Raji (cell line): ENCODE results near the gene PRDM10.
A peak's percentile ranks its signal among the peaks of the same experiment; 100 is the strongest.

ENCODE experiments used
- POLR2A ChIP-seq: IDR thresholded peaks from 2 replicates; pipeline ENCODE4 v1.6.1; 2011; ENCODE audit warnings: low read depth, low read length, control low read depth; ENCODE audit not compliant: insufficient read depth

PRDM10 gene

DNA sequence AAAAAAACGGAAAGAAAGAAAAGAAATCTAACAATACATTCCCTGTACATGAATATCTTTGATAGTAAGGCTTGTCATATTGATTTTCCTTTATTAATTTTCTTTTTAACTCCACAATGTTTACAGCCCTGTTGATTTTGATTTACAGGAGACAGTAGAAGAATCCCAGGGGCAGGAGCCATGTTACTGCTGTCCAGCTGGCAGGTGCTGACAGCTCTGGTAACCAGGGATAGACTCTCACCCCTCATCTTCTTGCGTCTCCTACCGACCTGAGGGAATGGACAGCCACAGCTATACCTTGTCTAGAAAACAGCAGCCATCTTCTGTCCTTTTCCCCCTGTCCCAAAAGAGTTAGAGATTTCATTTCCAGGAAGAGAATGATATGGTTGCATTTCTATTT, 37.4 kb downstream of the PRDM10 start:
- TF ChIP-seq POLR2A: no peak

DNA sequence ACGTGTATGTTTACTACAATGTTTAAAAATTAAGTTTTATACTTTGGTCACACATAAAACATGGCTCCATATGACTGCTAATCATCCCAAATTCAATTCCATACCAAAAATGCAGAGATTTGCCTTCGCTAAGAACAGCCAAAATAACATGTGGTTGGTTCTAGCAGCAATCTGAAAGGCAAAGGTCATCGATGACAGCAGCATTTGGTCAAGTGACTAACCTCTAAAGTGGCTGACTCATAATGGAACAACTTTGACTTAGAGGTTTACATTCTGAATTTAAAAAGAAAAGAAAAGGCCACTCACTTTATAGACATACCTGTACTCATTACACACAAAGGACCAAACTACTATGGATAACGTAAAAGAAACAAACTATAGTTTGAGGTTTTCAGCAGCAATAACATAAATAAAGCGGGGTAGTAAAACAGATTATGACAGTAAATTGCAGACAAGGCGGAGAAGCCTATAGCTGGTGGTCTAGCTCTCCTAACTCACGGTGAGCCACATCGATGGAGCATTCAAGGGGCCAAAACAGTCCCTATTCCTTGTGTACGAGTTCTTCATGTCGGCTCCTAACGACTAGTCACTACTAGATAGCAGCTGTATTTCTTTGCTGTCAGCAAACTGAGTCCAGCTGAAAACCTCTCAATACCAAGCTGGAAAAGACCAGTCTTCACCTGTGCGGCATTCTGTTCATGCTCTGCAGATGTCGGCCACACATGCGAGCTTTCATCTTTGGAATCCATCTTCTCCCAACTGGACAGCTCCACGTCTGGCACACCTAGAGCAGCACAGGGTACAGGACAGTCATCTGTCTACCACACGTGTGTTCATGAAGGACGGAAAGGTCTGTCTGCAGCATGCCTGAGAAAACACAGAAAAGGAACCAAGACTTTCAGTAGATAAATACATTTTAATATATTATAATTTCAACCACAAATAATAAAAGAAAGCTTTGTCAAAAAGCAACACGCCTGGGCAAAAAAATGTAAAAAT, 42.1 kb downstream of the PRDM10 start:
- TF ChIP-seq POLR2A: no peak

DNA sequence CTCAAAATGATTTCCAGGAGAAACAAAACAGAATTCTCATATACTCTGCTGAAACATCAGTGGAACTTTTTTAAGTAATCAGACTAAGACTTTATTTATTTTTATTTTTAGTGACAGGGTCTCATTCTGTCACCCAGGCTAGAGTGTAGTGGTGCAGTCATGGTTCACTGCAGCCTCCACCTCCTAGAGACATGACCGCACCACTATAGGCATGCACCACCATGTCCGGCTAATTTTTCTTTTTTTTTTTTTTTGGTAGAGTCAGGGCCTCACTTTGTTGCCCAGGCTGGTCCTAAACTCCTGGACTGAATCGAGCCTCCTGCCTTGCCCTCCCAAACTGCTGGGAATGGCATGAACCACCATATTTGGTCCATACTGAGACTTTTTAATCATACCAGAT, 42.9 kb downstream of the PRDM10 start:
- no peak for TF ChIP-seq POLR2A

DNA sequence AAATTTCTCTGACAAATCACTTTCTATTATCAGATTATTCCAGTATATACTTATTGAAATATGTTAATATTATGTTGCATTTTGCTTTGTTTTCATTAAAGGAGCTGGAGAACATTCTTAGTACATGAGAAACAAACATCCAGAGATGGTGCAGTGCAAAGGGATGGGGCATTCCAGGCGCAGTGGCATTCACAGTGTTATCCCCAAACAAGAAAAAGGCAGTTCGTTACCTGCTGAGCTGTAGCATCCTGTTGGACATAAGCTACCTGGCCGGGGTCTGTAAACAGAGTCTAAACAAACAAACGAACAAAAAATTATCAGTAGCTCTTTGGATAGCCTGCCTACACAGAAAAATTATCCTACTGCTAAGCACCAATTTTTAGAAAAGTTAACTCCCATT, 47.4 kb downstream of the PRDM10 start:
- no peak for TF ChIP-seq POLR2A

DNA sequence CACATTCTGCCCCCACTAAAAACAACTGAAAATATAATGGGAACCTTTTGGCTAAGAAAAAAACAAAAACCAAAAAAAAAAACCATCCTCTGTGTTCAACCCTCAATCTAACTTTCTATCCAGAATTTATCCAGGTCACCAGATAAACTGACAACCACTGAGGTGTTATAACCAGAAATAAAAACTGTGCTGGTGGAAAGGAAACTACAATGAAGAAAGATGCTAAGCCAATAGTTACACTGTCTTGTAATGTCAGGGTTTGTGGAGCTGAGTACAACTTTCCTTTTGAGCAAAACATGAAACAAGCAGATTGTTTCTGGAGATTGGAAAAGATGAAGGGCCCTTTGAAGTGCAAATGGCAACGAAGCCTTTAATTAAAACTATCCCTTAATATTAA, 50.8 kb downstream of the PRDM10 start:
- TF ChIP-seq POLR2A: no peak

DNA sequence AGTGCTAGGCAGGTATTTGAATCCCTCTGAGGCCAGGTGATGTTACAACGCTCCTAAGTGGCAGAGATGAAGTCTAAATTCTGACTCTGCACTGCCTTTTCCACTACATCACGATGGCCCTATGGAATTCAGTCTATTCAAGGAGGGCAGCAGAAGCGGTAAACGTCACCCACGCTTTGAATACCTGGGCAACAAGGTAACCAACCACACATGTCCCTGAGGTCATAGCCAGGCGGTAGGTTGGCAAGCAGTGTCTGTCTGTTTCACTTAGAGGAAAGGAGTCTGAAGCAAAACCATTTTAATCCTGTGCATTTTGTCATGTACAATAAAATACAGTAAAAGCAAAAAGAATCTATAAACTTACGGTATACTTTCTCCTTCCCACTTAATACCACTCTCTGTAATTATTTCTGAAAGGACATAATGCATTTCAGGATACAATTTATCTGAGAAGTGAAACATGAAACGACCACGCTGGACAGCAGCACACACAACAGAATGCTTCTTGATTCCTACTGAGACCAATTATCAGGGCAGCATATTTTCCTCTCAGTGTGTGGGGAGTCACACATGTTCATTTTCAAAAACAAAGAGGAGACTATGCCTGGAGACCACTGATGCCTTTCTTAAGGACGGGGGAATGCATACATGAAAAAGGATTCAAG, 51.3 kb downstream of the PRDM10 start:
- TF ChIP-seq POLR2A: no peak

DNA sequence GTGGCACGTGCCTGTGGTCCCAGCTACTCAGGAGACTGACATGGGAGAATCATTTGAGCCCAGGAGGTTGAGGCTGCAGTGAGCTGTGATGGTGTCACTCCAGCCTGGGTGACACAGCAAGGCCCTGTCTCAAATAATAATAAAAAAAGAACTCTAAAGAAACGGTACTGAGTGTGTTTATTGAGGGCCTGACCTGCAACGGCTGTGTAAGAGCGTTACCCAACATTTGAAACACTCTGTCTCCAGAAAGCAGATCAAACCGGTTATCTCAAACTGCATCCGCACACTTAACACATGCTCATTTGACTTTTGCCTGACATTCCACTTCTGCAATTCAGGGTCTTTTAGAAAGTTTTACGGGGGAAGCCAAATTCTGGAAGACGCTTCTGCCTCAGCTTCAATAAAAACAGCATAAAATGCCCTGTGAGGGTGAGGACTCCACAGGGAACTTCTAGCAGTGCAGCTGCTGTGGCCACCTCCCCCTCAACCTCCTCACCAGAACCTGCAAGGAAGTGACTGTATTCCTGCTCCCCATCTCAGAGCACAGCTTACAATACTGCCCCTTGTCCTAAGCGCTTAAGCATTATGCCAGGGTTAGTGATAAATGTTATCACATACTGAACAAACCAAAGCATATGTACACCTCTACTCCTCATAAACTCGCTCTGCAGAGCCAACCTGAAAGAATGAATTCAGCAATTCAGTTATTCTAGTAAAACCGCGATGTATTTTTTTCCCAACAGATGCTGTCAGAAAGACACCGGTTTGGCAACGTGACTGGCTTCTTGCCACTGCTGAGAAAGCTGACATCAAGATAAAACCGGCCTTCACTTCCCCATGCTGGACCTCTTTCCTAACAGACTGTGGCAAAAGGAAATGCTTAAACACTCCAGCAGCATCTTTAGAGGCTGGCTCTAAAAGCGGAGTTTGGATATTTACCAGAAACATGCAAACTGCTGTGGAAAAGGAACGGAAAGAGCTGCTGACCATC, 52.2 kb downstream of the PRDM10 start:
- no peak for TF ChIP-seq POLR2A

DNA sequence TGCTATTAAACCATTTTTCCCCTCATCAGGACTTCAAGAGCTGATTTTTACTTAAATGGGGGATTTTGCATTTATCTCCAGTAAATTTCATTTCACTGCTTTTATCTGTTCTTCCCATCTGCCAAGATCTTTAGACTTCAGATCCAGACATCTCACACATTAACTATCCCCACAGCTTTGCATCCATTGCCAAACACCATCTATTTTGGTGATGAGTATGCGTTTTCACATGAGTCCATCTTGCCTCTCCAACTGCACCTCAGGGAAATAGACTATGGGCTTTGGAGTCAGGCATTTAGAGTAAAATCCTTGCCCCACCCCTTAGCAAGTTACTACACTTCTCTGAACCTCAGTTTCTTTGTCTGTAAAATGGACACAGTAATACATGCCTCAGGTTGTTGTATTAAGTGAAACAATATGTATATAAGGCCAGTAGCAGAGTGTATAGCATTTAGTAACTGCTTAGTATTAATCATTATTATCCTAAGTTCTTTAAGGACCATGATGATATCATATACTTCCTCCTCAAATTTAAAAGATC, 53.6 kb downstream of the PRDM10 start:
- no peak for TF ChIP-seq POLR2A

DNA sequence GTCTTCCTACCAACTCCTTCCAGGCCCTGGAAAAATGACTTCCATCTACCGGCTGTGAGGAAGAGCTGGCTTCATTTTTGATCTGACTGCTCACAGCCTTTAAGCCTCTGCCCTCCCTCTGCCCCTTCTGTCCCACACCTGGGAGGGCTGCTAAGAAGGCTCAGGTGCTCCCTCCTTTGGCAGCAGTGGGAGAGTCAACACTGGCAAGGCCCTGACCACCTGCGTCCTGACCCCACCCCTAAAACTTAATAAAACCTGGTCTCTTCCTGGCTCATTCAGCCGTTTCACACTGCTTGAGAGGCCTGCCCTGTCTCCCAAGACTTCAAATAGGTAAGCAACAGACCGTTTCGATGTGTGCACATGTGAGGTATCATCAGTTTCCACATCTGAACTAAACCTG, 55.2 kb downstream of the PRDM10 start:
- TF ChIP-seq POLR2A: peak; percentile 54

DNA sequence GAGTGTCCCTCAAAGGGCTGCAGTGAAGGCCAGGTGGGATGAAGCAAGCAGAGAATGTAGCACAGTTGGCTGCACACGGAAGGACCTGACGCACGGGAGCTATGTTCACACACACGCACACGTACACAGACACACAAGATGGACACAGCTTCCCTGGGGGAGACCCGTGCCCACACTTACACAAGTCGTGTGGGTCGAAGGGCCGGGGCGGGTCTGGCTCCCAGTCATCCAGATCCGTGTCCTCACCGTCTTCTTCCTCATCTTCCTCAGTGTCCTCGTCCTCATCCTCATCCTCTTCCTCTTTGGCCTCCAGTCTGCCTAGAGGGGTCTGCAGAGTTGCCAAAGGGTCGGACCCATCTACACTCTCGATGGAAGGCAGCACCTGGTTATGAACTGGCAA, 55.7 kb downstream of the PRDM10 start:
- no peak for TF ChIP-seq POLR2A

DNA sequence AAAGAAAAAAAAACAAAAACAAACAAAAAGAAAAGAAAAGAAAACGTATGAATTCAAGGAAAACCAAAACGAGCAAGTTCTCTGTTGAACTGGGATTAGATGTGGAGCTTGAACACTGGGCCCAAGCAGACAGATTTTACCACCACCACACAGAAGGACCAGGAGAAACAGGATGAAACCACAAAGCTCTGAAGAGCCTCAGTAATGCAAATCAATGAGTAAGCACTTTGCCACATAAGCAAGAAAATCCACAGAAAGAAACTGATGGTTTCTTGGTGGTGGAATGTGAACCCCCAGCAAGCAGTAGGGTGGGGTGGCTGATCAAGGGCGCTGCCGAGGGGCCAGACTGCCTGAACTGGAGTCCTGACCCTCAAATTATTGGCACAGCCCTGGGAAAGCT, 56.4 kb downstream of the PRDM10 start:
- TF ChIP-seq POLR2A: peak; percentile 37; the same call in 1 of the 2 replicates

DNA sequence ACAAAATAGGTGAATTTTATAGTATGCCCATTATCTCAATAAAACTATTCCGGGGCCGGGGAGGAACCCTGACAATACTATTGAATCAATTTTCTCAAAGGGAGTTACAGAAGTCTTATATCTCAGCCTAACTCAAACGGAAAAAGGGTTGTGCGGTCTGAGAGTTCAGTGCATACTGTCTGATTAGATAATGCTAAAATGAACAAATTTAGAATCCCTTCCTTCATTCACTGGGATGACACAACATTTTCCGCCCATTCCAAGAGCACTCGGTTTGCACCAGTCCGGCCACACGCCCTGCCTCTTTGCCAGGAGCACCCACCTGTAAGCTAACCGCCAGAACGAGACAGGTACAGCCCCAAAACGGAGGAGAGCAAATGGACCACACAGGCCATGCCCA, 57.3 kb downstream of the PRDM10 start:
- TF ChIP-seq POLR2A: no peak

DNA sequence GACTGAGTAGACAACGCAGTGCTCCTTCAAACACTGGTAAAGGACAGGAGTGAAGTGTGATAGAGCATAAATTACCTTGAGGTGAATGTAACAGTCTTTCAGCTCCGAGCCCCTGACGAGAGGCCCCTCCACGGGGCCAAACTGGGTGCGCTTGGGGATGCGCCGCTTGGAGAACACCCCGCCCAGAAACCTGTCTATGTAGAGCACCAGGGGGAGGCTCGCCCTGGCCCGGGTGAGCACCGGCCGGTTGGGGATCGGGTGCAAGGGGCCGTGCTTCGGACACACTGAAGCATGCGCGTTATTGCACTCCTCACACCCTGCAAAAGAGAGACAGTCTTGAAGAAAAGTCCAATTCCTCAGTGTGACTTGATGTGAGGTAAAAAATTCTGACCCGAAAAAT, 57.9 kb downstream of the PRDM10 start:
- no peak for TF ChIP-seq POLR2A

DNA sequence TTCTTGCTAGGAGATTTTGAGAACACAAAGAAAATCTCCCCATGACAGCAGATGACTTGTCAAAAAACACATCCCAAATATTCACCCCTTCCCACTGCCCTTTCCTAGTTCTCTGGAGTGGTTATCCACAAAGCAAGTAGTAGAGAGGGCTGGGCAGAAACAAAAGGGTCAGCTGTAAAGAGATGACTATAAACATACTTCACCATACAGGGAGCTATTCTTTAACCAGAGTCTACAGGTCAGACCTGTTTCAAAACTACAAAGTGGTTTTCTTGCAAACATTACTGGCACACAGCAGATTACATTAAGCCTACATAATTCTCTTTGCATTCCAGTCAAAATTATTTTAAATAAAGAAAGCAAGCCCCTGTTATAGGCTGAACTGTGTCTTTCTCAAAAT, 59.6 kb downstream of the PRDM10 start:
- TF ChIP-seq POLR2A: no peak

DNA sequence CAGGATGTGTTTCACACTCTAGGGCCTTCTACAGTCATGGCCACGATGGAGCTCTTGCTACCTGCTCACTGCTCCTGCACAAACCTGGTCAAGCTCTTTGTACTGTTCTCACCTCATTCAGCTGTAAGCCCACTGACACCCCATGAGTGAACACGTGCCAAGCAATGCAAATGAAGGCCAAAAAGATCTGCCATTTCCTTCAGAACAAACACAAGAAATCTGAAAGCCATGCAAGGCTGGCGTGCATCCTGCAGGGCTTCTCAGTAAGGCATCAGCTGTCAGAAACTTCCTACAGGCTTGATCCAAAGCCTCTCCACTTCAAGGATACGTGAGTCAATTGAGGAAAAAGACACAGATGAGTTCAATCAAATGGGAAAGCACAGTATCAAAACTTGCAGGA, 63.1 kb downstream of the PRDM10 start:
- TF ChIP-seq POLR2A: peak; percentile 54; the same call in 1 of the 2 replicates

DNA sequence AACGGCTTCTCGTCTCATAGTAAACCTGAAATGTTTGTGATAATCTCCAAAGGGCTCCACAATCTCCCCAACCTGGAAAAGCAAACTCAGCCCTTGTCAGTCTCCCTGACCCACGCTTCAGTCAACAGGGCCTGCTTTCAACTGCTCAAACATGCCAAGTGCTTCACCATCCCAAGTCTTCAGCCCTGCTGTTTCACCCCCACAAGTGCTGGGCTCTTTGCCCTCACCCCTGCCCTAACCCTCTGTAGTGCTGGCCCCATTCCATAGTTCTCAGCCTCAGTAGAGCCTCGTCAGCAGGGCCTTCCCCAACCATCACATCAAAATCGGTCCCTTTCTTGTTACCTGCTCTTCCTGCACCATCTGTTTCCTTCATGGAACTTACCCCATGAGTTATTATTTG, 63.9 kb downstream of the PRDM10 start:
- TF ChIP-seq POLR2A: no peak
